H1 (cell line): ENCODE results near the gene MMP24OS.
"Not testable (repeated sequence)": the region's sequence is repeated elsewhere in the genome, so short reads cannot be mapped to it uniquely, and the experiment has no call there.

Source experiments
- CTCF ChIP-seq, 3 experiments: IDR thresholded peaks; 1 replicate in 2 of 3; 2 replicates in 1 of 3; pipeline versions ENCODE4 v1.5.1 to v1.6.1; 2011; ENCODE audit warnings: low read length in 3 of 3, mild to moderate bottlenecking in 3 of 3, inconsistent platforms in 2 of 3, low read depth in 1 of 3, moderate library complexity in 1 of 3; ENCODE audit not compliant: insufficient read depth in 1 of 3; ENCODE audit errors: control extremely low read depth in 1 of 3
- EP300 ChIP-seq, 2 experiments: IDR thresholded peaks; 1 replicate in 1 of 2; 2 replicates in 1 of 2; pipeline ENCODE4 v1.6.1; 2011 to 2012; ENCODE audit warnings: low read depth in 2 of 2, low read length in 2 of 2, mild to moderate bottlenecking in 2 of 2, borderline replicate concordance in 1 of 2, inconsistent platforms in 1 of 2, moderate library complexity in 1 of 2
- EZH2 ChIP-seq: fragments of 200-600 bp; sonication (generic); IDR thresholded peaks from 2 replicates; pipeline ENCODE4 v1.7.1; 2012; ENCODE audit warnings: low read depth, mild to moderate bottlenecking, moderate library complexity, low read length, inconsistent platforms; ENCODE audit not compliant: severe bottlenecking
- POLR2A ChIP-seq, 2 experiments: IDR thresholded peaks; 1 replicate in 1 of 2; 2 replicates in 1 of 2; pipeline ENCODE4 v1.6.1; 2011; ENCODE audit warnings: low read depth in 2 of 2, low read length in 2 of 2, mild to moderate bottlenecking in 2 of 2; ENCODE audit errors: control extremely low read depth in 1 of 2
- POLR2AphosphoS5 ChIP-seq: IDR thresholded peaks from 2 replicates; pipeline ENCODE4 v1.6.1; 2011; ENCODE audit warnings: low read depth, low read length
- TAF1 ChIP-seq: IDR thresholded peaks from 2 replicates; pipeline ENCODE4 v1.6.1; 2011; ENCODE audit warnings: mild to moderate bottlenecking, low read depth, low read length
- ZNF274 ChIP-seq: IDR thresholded peaks from 2 replicates; pipeline ENCODE4 v1.7.0; 2012; ENCODE audit warnings: low read length, borderline replicate concordance; ENCODE audit errors: extremely low read depth

GRCh38 chr20:35315632-35316020 lies 37.7 kb upstream of the MMP24OS start:
- TF ChIP-seq CTCF (IDR thresholded peaks at IDR 0.05; ENCODE audit: control extremely low read depth in 1 of 3, insufficient read depth in 1 of 3, low read depth in 1 of 3, low read length in 3 of 3); EP300 (IDR thresholded peaks at IDR 0.05; ENCODE audit: borderline replicate concordance in 1 of 2, low read depth in 2 of 2, low read length in 2 of 2); POLR2A (IDR thresholded peaks at IDR 0.05; ENCODE audit: control extremely low read depth in 1 of 2, low read depth in 2 of 2, low read length in 2 of 2); POLR2AphosphoS5; TAF1; EZH2; ZNF274: not testable (repeated sequence)
